GM19238 (cell line): ENCODE measurements around the gene UBC.
"Not testable (repeated sequence)": the region's sequence is repeated elsewhere in the genome, so short reads cannot be mapped to it uniquely, and the experiment has no call there.

Source experiments
- DNase-seq: peaks from one replicate; pipeline ENCODE4 v3.0.0; 2011; ENCODE audit warnings: low spot score; ENCODE audit not compliant: insufficient read length

Gene UBC

DNA sequence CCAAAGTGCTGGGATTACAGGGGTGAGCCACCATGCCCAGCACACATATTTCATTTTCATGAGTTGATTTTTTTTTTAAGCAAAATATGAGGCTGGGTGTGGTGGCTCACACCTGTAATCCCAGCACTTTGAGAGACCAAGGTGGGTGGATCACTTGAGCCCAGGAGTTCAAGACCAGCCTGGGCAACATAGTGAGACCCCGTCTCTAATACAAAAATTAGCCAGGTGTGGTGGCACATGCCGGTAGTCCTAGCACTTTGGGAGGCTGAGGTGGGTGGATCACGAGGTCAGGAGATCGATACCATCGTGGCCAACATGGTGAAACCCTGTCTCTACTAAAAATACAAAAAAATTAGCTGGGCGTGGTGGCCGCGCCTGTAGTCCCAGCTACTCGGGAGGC lies 17.1 kb upstream of the UBC start:
- DNase-seq = not testable (repeated sequence)

DNA sequence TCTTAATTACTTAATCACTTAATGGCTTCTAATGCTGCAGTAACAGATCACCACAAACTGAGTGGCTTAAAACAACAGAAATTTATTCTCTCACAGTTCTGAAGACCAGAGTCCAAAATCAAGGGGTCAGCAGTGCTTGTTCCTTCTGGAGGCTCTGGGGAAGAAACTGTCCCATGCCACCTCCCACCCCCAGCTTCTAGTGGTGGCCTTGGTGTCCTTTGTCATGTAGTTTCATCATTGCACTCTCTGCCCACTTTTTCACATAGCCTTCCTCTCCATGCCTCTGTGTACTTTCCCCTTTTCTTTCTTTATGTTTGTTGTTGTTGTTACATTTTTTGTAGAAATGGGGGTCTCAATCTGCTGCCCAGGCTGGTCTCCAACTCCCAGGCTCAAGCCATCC lies 16.1 kb upstream of the UBC start:
- no peak for DNase-seq

DNA sequence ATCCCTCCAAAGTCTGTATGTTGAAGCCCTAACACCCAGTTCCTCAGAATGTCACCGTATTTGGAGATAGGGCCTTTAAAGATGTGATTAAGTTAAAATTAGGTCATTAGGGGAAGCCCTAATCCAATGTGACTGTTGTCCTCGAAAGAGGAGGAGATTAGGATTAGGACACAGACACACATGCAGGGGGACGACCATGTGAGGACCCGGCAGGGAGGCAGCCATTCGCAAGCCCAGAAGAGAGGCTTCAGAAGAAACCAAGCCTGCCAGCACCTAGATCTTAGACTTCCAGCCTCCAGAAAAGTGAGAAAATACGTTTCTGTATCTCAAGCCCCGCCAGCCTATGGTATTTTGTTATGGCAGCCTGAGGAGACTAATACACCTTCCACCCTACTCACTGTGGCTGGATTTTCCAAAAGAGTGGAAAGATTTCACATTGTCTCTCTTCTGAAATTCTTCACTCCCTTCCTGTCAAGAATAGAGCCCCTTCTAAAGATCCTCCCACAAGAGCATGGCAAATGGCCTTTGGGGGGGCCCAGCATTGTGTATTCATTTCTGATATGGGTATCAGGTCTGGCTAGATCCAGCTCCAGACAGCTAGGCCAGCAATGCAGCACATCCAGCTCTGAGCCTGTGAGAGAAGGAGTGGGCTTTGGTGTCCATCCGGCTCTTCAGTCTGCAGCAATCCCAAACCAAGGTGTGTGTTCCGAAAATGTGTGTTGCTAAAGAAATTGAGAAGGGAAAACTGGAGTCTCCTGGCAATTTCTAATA lies 15.4 kb upstream of the UBC start:
- no peak for DNase-seq

DNA sequence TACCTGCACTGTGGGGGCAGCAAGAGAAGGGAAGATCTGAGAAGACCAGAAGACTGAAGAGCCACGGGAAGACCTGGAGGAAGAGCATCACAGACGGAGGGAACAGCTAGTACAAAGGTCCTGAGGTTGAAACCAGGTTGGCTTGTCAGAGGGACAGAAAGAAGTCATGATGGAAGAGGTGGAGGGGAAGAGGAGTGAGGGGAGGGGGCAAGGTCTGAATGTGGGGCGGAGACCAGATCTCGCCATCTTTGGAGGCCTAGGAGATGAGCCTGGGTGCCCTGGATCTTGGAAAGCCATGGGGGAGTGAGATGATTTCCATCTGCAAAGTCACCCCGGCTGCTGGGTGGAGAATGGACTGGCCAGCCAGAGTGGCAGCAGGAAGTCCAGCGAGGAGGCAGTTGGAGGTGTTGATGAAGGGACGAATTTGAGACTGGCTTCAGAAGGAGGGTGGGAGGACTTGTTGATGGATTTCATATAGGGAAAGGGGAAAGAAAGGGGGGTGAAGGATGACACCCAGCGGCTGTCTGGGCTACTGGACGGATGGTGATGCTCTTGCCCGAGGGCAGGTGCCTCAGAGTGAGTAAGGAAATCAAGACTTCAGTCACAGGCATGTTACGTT lies 14.6 kb upstream of the UBC start:
- DNase-seq = no peak

DNA sequence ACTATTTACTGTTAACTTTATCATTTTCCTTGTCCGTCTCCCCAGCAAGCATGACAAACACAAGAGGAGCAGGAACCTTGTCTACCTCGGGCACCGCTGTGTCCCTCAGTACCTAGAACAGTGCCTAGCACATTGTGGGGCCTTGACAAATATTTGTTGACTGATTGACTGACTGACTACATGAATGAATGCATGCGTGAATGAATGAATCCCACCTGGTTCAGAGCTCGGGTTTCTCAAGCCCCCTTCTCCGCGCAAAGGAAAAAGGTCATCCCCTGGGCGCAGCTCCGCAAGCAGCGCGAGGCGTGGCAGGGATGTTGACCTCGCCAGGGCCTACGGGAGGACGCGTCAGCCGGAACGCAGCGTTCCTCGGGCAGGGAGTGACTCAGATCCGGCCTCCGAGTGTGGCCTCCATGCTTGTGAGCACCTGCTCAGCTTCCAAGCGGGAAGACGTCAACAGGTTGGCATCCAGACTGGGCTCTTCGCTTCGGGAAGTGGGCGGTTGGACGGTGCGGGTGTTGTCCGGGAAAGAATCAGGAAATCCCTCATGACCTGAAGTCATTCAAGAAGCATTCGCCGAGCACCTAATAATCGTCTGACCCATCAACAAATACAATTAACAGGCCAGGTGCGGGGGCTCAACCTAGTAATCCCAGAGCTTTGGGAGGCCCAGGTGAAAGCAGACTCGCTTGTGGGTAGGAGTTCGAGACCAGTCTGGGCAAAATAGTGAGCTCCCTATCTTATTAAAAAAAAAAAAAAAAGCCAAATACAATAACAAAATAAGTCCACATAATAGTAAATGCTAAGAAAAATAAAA lies 13.9 kb upstream of the UBC start:
- no peak for DNase-seq

DNA sequence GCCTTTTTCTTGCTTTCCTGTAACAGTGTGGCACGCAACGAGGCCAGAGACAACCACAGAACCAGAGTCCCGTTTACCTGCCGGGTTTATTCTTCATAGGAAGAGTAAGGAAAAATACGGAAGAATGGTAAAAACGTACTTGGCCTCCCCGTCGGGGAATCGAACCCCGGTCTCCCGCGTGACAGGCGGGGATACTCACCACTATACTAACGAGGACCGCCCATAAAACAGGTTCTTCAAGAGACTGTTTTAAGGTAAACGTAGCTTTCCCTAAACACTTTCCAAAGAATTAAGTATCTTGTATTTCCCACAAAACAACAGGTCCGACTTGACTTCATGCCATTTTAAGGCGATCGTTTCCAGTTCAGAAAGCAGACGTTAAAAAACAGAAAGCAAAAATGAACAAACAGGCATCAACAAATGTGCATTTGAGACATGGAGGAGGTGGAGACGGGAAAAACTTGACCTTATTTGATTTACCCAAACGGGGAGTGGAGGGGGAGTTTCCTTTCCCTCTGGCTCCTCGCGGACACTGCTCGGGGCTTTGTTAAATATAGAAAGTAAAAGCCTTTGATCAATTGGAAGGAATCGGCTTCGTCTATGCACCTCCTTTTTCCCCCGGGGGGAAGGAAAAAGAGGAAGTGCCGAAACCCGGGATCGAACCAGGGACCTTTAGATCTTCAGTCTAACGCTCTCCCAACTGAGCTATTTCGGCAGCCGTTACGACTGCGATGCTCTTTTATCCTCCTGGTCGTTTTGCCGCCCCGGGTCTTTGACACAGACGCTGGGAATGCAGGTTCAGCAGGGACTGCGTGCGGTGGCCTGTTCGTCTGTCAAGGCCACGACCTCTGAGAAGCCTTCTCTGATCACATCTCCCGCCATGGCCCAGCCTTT lies 13.0 kb upstream of the UBC start:
- DNase-seq = no peak

DNA sequence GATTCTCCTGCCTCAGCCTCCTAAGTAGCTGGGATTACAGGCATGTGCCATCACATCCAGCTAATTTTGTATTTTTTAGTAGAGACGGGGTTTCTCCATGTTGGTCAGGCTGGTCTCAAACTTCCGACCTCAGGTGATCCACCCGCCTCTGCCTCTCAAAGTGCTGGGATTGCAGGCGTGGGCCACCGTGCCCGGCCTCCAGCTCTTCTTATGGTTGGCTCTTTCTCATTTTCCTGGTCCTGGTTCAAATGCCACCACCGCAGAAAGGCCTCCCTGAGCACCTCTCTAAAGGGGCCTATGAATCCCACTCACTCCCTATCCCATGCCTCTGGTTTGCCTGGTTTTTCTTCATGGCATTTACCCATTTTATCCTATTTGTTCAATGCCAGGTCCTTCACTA lies 11.3 kb upstream of the UBC start:
- not testable (repeated sequence) for DNase-seq

DNA sequence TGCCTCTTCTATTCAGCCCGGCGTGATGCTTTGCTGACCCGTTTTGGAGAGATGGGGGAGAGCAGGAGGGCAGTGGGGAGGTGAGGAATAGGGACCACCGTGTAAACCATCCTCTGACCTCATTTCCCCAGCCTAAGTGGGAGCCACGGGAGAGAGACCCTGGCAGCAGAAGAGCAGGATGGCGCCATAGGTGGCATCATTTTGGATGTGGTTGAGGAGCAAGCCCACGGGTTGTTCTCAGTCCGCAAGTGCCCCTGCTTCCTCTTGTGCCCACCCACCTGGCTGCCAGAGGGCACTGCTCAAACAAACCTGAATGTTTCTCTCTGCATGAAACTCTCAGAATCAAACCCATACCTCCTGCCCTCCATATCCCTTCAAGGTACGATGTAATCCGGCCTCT lies 10.7 kb upstream of the UBC start:
- no peak for DNase-seq

DNA sequence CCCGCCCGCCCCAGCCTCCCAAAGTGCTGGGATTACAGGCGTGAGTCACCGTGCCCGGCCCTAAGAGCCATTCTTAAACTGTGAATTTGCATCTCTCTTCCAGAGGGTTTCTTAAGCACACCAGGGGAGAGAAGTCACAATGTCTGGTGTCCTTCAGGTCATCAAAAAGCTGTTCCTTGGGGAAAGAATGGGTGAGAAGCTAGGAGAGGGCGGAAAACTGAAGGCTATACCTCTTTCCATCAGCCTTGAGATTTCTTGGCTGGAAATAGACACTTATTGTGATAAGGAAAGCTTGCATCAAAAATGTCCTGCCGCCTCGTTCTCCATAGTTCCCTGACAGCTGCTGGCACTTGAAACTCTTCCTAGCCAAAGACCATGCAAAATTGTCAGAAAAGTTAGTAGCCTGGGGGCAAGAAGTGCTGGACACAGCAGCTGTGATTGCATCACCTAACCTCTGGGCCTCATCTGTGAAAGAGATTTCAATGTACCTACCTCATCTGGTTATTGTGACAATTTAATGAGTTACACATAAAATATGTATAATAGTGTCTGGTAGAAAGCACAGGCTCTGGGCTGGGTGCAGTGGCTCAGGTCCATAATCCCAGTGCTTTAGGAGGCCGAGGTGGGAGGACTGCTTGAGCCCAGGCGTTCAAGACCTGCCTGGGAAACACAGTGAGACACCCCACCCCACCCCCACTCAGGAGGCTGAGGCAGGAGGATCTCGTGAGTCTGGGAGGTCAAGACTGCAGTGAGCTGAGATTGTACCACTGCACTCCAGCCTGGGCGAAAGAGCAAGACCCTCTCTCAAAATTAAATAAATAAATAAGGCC lies 9.7 kb upstream of the UBC start:
- DNase-seq = no peak

DNA sequence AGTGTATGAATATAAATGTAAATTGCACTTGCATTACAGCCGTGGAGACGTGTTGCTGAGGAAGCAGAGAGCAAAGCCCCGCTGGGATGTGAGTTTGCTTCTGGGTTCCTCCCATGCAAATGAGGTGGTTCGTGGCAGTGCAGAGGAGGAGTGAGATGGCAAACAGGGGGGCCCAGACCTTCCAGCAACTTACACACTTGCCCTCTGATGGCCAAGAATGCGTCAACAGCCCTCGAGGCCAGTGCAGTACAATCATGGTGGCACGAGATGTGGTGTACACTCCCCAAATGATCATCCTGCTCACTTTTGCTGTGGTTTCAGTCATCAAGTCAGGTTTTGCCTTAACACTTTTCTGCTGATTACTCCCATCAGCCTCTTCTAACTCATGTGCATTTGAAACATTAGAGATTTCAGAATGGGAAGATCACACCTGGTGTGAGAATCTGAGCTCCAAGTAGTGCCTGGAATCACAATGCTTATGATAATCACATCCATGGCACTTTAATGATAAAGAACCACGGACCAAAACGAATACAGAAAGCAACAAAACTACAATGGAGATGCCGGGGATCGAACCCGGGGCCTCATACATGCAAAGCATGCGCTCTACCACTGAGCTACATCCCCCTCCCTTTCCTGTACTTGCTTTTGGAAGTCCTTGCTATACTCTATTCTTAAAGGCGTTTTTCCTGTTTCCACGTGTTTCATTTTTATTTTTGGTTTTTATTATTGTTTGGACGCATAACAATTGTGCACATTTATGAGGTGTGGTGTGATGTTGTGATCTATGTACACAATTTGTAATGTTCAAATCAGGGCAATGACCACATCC lies 7.0 kb upstream of the UBC start:
- DNase-seq = no peak

DNA sequence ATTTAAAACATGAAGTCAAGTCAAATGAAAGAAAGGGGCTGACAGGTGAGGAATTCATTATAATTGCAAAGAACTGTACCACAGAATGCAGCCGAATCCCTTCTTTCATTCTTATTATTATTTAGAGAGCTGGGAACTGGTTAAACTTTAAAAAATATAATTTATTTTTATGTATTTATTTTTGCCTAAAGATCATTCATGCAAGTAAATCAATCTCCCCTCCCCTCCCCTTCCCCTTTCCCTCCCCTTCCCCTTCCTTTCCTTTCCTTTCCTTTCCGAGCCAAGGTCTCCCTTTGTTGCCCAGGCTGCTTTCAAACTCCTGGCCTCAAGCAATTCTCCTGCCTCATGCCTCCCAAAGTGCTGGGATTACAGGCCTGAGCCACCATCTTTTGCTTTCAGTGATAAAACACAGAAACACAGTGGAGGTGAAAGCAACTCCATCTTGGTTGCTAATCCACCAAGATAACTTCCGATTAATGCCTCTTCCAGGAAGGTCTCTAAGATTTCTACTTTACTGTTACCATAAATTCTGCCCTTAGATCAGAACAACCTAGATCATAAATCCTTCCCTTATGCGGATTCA lies 6.0 kb upstream of the UBC start:
- no peak for DNase-seq

DNA sequence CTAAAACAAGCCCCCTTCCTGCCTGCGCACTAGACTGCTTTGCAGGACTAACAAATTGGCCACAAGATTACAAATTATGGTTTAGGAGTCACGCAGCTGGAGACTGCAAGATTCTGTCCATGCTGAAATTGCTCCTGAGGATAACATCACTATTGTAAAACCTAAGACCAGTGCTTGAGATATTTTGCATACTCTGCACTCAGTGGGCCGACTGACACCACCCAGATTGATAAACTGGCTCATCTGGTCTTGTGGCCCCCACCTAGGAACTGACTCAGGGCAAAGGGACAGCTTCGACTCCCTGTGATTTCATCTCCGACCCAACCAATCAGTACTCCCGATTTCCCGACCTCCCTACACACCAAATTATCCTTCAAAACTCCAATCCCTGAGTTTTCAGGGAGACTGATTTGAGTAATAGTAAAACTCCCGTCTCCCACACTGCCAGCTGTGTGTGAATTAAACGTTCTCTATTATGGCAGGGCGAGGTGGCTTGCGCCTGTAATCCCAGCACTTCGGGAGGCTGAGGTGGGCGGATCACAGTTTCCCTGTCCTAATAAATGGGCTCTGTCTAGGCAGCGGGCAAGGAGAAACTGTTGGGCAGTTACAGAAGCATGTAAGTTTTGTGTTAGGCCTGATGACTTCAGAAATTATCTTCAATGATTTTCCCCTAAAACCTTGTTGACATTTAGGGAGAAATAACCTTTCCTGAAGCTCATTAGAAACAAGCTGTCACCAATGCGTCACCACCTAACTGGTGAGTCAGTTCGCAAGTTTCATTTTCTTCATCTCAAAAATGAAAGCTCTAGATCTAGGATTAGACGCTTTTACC lies 5.3 kb upstream of the UBC start:
- DNase-seq = no peak

DNA sequence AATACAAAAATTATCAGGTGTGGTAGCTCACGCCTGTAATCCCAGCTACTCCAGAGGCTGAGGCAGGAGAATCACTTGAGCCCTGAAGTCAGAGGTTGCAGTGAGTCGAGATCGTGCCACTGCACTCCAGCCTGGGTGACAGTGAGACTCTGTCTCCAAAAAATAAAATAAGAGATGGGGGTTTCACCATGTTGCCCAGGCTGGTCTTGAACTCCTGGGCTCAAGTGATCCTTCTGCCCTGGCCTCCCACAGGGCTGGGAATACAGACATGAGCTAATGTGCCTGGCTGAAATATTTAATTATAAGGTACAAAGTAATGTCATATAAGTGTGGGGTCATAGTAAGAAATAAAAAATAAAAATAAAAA lies 4.2 kb upstream of the UBC start:
- not testable (repeated sequence) for DNase-seq

DNA sequence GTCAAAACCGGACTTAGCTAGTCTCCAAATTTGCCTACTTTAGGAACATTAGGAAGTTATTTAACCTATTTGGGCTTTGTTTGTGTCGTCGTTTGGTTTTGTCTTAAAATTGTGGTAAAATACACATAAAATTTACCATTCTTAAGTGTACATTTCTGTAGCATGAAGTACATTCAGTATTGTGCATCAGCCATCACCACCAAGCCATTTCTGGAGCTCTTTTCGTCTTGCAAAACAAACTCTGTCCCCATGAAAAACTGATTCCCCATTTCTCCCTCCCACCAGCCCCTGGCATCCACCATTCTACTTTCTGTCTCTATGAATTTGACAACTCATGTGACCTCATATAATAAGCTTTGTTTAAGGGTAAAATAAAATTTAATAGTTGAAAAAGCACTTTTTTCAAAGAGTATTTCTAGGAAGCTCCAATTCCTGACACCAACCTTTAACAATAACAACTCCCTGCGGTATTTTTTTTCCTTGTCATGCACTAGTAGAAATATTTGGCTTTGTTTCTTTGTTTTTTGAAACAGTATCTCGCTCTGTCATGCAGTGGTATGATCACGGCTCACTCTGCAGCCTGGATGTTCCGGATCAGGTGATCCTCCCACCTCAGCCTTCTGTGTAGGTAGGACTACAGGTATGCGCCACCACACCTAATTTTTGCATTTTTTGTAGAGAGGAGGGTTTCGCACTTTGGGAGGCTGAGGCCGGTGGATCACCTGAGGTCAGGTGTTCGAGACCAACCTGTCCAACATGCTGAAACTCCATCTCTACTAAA lies 3.6 kb upstream of the UBC start:
- DNase-seq = no peak

DNA sequence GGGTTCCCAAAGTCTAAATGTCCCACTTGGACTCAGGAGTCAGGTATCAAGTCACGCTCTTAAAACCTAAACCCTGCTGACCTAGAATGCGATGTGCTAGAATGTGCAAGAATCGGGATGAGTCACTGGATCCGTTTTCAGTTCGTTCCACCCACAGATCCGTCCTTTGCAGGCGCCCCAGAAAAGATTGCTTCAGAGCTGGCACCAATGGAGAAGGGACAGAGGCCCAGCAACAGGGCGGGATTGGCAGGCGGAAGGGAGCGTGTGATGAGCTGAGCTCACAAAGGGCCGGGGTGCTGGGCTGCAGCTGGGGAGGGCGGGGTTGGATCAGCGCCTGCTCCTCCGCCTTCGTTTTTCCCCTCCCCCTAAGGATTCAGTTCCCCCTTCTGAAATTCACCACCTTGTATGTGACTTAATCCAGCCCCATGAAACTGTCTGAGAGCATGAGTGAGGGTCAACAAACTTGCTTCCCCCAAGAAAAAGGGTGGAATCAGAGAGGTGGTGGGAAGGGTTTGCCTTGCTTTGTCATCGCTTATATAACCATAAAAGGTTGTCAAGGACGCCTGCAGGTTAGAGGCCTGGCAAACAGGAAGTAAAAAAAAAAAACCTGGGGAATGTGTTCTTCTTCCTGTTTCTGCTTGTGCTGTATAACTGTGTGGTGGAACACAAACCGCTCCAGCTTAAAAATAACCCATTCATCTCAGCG lies 2.8 kb upstream of the UBC start:
- DNase-seq = peak; percentile 54

DNA sequence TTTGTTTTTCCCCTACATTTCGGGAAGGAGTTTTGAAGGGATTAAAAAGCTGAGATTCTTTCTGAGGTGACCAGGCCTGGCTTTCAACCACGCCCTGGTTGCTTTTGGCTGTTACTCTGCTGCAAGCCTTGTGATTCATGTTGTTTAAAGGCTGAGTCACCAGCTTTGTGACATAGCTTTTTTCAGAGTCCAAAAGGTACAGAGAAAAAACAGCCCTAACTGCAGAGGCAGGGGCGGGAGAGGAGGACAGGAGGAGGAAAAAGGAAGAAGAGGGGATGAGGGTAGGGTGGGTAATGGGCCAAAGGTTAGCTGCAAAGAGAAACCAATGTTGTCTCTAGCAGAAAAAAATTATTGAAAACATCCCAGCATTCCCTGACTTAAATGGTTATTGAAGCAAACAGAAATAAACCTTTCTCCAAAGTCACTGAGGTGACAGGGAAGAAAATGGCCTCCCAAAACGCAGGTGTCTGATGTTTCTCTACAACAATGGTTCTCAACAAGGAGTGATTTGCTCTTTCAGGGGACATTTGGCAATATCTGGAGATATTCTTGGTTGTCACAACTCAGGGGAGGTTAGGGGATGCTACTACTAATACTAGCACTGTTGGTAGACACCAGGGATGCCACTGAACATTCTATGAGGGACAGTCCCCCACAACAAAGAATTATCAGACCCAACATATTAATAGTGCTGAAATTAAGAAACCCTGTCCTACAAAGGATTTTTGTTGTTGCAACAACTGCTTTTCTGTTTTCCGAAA lies 2.1 kb upstream of the UBC start:
- DNase-seq = no peak
